ENCODE results near the gene INSYN2B.

INSYN2B gene

GRCh38 chr5:169910393-169910792 lies 69.9 kb downstream of the INSYN2B start:
- no peaks in the 10 kb centered on the region for H3K9me2 ChIP-seq (replicated peaks; ENCODE audit: insufficient read depth, low read length)
- H3K4me3 ChIP-seq (ENCODE audit: low read length): no peak overlapping the region
- no peak overlapping the region for H2AFZ ChIP-seq (ENCODE audit: low read length)
- H3K27me3 ChIP-seq (replicated peaks; ENCODE audit: insufficient read depth, low read length): no peaks in the 10 kb centered on the region
- no peaks in the 10 kb centered on the region for H3F3A ChIP-seq (ENCODE audit: insufficient read depth, low read length)
- no peak overlapping the region for H3K9ac ChIP-seq (ENCODE audit: low read length)
- TF ChIP-seq CTCF (IDR thresholded peaks at IDR 0.05; ENCODE audit: low read length) (no peak), EZH2 (optimal IDR thresholded peaks at IDR 0.05; ENCODE audit: low read depth, low read length) (no peak), EZH2phosphoT487 (IDR thresholded peaks at IDR 0.05; ENCODE audit: low read length) (no peak)
- no peaks in the 10 kb centered on the region for H3K4me1 ChIP-seq (ENCODE audit: low read length)
- no peak overlapping the region for H3K4me2 ChIP-seq (ENCODE audit: low read depth, low read length)
- H3K79me2 ChIP-seq (ENCODE audit: low read length): no peaks in the 10 kb centered on the region
- H3K27ac ChIP-seq (ENCODE audit: low read length): no peak overlapping the region
- no peaks in the 10 kb centered on the region for H4K20me1 ChIP-seq (ENCODE audit: insufficient read depth, low read length)
- H3K36me3 ChIP-seq (replicated peaks; ENCODE audit: insufficient read depth, low read length): no peaks in the 10 kb centered on the region
- DNase-seq: no peak
- no peaks in the 10 kb centered on the region for H3K9me3 ChIP-seq (replicated peaks; ENCODE audit: insufficient read depth, low read length)

DNA sequence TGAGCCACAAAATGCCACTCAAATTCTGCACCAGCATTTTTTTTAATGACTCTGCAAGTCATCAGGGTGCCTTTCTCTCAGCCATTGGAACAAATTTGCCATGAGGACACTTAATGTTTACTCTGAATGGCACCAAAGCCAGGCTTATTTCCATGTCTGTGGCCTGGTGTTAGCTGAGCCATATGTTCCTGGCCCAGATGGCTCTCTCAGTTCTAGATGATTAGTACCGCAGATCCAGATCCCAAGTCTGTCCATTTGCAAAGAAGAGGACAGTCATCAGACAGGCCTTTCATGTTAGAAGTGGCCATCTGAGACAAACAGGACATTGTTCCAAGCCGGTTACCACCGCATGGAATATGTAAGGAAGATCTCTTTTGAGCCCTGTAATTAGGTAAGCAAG lies 70.3 kb downstream of the INSYN2B start:
- Histone ChIP-seq H3K27me3 (replicated peaks; ENCODE audit: insufficient read depth, low read length) (no peaks in the 10 kb centered on the region), H3K36me3 (replicated peaks; ENCODE audit: insufficient read depth, low read length) (no peaks in the 10 kb centered on the region), H3K27ac (ENCODE audit: low read length) (no peak overlapping the region), H4K20me1 (ENCODE audit: insufficient read depth, low read length) (no peaks in the 10 kb centered on the region), H3F3A (ENCODE audit: insufficient read depth, low read length) (no peaks in the 10 kb centered on the region), H3K4me1 (ENCODE audit: low read length) (no peaks in the 10 kb centered on the region), H3K79me2 (ENCODE audit: low read length) (no peaks in the 10 kb centered on the region), H3K4me3 (ENCODE audit: low read length) (no peak overlapping the region), H3K9me2 (replicated peaks; ENCODE audit: insufficient read depth, low read length) (no peaks in the 10 kb centered on the region), H3K9me3 (replicated peaks; ENCODE audit: insufficient read depth, low read length) (no peaks in the 10 kb centered on the region), H3K4me2 (ENCODE audit: low read depth, low read length) (no peak overlapping the region), H3K9ac (ENCODE audit: low read length) (no peak overlapping the region), H2AFZ (ENCODE audit: low read length) (no peak overlapping the region)
- no peak for DNase-seq
- no peak for TF ChIP-seq EZH2phosphoT487 (IDR thresholded peaks at IDR 0.05; ENCODE audit: low read length)
- no peak for TF ChIP-seq CTCF (IDR thresholded peaks at IDR 0.05; ENCODE audit: low read length)
- TF ChIP-seq EZH2 (optimal IDR thresholded peaks at IDR 0.05; ENCODE audit: low read depth, low read length): no peak

DNA sequence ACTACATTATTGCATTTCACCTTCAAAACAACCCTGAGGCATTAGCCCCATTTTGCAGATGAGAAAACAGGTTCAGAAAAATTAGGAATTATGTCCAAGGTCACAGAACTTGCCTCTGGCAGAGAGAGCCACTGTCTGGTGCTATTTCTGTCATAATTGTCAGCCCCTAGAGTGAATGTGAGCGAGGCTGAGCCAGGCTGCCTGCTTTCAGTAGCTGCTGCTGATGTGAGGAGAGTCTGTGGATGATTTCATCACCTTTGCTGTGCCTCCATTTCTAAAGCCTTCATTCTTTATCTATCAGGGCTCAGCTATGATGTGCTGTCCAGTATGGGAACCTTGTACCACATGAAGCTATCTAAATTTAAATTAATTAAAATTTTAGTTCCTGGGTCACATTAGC lies 71.4 kb downstream of the INSYN2B start:
- Histone ChIP-seq H3K4me3 (ENCODE audit: low read length) (no peak overlapping the region), H4K20me1 (ENCODE audit: insufficient read depth, low read length) (no peaks in the 10 kb centered on the region), H3K9me3 (replicated peaks; ENCODE audit: insufficient read depth, low read length) (no peaks in the 10 kb centered on the region), H3K27ac (ENCODE audit: low read length) (no peak overlapping the region), H3K9ac (ENCODE audit: low read length) (no peak overlapping the region), H3F3A (ENCODE audit: insufficient read depth, low read length) (no peaks in the 10 kb centered on the region), H3K4me1 (ENCODE audit: low read length) (no peaks in the 10 kb centered on the region), H3K36me3 (replicated peaks; ENCODE audit: insufficient read depth, low read length) (no peaks in the 10 kb centered on the region), H2AFZ (ENCODE audit: low read length) (no peak overlapping the region), H3K27me3 (replicated peaks; ENCODE audit: insufficient read depth, low read length) (no peaks in the 10 kb centered on the region), H3K4me2 (ENCODE audit: low read depth, low read length) (no peak overlapping the region), H3K9me2 (replicated peaks; ENCODE audit: insufficient read depth, low read length) (no peaks in the 10 kb centered on the region), H3K79me2 (ENCODE audit: low read length) (no peaks in the 10 kb centered on the region)
- no peak for DNase-seq
- TF ChIP-seq CTCF (IDR thresholded peaks at IDR 0.05; ENCODE audit: low read length) (no peak), EZH2 (optimal IDR thresholded peaks at IDR 0.05; ENCODE audit: low read depth, low read length) (no peak), EZH2phosphoT487 (IDR thresholded peaks at IDR 0.05; ENCODE audit: low read length) (no peak)
